Activated CD4-positive, CD25-positive, alpha-beta regulatory T cell (primary cell): ENCODE results near the gene POLD2.

Source experiments
- DNase-seq, 4 experiments: peaks; one replicate each; lab custom pipeline; 2025; lab: John Stamatoyannopoulos, UW

The POLD2 gene

DNA sequence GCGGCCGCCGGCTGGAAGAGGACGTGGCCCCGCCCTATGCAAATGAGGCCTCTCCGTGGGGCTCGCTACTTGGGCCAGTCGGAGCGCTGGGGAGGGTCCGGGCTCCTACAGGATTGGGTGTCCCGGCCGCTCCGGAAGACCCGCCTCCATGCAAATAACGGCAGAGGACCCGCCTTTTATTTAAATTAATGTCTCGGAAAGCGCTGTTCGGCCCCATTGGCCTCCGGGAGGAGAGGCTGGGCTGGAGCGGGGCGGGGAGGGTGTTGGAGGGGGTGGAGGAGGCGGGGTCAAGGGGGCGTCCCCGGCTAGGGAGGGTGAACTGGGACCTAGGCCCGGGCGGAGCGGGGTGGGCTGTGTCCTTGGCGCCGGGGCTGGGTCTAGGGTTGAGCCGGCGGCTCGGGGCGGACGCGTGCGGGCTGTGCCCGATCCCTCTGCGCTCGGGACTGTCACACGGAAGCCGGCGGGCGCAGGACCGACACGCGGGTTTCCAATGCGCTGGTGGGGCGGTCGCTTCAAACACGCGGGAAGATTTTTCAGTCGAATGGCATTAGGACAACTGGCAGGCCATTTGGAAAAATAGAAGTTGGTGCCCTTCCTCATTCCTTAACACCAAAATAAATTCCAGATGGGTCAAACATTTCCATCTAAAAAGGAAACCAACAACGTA, 40.7 kb downstream of the POLD2 start:
- DNase-seq: peak; percentile 93 to 98 (median 96)

DNA sequence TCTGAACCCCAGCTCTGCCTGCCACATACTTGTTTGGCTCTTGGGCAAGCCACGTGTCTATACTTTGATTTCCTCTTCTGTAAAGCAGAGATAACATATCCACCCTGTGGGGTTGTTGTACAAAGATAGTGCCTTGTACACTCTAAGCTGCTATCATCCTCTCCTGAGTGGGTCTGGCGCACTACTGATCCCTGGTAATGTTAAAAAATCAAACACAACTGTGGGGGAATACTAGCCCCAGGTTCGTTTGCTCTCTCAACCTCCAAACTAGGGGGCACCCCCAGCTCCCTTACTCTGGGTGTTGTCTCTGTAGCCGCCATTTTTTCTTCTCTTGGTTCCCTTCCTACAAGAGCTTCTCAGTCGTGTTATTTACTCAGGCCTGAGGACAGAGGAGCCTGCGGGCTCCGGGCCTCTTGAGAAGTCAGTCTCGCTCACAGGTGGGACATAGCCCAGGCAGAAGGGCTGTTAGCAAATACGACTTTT, 42.0 kb downstream of the POLD2 start:
- DNase-seq: no peak

GRCh38 chr7:44080686-44081265, 42.6 kb downstream of the POLD2 start:
- DNase-seq: no peak

DNA sequence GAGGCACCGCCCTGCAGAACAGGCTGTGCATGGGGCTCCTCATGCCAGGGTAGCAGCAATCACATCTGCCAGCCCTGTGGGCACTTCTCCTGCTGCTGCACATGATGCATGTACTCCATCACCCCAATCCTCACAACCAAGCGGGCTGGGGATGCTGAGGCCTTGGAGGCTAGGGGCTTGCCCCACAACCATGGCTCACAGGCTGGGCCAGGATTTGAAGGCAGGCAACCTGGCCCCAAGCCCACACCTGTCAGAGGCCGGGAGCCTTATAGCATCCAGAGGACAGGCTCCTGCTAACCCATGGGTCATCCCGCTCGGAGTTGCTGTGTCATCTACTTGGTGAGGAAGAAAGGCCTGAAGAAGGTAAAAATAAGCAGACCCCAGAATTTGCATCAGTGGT, 43.2 kb downstream of the POLD2 start:
- no peak for DNase-seq

- no peak for DNase-seq
Observed at GRCh38 chr7:44079331-44080021, 43.9 kb downstream of the POLD2 start.

- no peak for DNase-seq
Observed at GRCh38 chr7:44078521-44078920, 44.8 kb downstream of the POLD2 start.

DNA sequence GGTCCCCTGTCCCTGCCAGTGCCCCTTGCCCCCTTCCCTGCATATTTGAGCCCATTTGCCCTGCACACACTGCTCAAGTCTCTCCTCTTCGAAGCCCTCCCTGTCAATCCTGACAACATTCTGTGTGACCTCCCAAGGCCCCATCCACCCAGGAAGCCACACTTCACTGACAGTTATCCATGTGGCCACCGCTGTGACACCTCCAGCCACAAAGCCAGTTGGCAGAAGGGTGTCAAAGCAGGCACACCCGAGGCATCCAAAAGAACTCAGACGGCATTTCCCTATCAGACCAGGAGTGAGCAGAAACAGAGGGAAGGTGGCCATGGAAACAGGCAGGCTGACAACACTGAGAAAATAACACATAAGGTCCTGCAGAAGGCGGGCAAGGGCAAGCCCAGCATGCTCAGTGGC, 45.7 kb downstream of the POLD2 start:
- no peak for DNase-seq

DNA sequence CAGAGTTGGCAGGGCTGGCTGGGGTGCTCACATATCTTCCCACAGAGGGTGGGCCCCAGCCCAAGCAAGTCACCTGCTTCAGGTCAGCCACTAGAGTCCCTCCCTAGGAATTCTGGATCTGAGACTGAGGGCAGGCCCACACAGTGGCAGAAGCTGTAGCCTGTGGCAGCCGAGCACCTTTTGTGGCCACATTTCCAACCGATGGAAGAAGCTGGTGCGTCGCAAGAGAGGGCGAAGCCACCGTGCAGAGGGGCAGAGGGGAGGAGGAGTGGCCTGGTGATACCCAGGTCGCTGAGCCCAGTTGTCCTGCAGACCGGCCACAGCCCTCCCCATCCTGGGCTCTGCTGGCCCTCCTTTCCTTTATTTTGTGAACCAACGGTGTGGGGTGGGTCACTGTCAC, 46.3 kb downstream of the POLD2 start:
- DNase-seq: no peak

DNA sequence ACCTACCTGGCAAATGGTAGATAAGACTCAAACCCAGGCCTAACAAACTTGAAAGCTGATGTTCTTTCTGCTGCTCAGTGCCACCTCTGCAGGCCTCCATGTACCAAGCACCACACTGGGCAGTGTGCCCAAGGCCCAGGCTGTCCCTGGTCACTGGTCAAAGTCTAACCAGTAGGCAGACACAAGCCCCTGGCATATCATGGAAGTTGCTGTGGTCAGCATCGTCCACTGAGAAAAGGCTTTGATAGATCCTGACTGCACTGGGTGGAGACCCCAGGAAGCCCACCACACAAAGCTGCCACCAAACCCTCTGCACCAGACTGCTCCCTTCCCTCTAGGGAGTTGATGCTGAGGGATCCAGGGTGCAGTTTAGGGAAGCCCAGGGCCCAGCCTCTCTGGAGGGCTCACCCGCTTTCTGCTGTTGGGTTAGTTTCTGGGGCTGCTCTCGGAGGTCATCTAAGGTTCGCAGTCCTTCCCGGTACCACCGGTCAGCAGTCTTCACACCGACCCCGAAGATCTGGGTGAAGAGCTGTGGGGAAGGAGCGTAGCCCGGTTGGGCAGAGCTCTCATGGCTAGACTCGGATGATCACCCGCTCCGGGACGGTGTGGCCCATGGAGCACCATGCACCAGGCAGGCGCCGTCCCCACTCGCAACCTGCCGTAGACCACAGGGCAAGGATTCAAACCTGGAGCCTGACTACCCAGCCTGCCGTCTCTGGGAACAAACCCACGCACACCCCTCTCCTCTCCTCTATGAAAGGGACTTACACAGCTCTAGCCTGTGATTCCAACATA, 47.0 kb downstream of the POLD2 start:
- DNase-seq: no peak

- no peak for DNase-seq
Observed at GRCh38 chr7:44075296-44076075, 47.9 kb downstream of the POLD2 start.

DNA sequence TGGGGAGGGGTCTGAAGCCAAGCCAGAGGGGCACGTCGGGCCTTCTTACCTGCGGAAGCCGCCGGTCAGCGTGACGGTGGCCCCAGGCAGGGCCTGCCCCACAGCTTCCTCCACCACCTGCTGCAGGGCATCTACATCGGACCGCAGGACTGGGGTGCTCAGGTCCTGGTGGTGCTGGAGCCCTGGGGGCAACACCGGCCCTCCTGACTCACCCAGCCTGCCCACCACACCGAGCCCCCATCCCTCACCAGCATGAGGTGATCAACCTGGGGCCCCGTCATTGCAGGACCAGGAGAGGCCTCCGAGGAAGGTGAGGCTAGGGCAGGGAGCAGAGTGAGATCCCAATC, 49.0 kb downstream of the POLD2 start:
- DNase-seq: no peak

DNA sequence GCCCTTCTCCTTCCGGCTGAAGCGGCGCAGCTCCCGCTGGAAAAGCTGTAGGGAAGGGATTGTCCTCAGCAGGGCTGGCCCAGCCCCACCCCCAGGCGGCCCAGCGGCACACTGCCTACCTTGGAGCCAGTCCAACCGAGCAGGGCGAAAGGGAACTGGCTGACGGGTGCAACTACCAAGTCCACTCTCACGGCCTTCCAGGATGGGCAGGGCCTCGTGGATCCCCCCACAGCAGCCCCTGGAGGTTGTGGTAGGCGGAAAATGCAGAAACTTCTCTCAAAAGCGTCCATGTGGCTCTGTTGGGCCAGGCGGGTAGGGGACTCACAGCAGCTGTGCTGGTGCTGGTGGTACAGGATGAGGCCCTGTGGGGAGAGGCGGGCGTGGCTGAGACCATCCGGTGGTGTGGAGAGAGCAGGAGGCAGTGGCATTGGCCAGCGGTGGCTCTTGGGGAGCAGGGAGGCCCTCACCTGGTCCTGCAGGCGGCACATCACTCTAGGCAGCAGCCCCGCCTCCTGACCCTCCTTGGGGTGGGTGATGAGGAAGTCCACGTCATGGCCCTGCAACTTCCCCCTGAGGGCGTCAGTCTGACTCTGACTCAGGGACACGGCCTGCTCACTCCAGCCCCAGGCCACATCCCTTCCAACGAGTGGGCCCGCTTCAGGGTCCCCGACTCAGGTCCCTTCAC, 49.5 kb downstream of the POLD2 start:
- peak in 1 of 4 experiments; percentile 31 for DNase-seq

- no peak for DNase-seq
Observed at GRCh38 chr7:44072364-44073231, 50.8 kb downstream of the POLD2 start.

DNA sequence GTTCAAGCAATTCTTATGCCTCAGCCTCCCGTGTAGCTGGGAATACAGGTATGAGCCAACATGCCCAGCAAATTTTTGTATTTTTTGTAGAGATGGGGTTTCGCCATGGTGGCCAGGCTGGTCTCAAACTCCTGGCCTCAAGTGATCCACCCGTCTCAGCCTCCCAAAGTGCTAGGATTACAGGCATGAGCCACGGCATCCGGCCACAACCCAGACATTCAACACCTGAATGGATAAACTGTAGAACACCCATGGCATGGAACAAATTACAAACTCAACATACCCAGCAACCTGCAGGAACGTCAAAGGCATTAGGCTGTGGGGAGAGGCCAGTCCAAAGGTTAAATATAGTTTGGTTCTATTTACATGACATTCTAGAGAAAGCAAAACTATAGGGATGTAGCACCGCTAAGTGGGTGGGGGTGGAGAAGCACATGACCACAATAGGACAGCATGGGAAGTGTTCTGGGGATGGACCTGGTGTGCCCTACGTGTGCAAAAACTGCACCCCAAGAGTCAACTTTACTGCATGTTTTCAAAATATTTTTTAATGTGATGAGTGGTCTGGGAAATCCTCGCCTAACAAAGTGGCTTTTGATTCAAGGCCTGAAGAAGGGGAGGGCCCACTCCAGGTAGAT, 51.5 kb downstream of the POLD2 start:
- no peak for DNase-seq

DNA sequence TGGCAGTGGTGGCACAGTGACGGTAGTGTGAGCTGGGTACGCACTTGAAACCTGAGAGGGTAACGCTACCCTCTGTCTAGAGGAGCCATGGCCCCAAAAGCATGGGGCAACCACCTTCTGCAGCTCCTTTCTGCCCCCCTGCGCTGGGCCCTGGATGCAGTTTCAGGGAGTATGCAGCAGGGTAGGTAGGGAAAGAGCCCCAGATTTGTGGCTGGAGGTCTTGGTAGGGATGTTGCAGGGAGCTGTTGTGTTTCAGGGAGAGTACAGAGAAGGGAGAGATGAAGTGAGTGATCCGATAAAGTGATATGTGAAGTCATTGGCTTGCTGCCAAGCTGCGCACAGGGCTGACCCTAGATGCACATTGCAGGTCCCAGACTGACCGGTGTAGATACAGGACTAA, 55.3 kb downstream of the POLD2 start:
- no peak for DNase-seq

DNA sequence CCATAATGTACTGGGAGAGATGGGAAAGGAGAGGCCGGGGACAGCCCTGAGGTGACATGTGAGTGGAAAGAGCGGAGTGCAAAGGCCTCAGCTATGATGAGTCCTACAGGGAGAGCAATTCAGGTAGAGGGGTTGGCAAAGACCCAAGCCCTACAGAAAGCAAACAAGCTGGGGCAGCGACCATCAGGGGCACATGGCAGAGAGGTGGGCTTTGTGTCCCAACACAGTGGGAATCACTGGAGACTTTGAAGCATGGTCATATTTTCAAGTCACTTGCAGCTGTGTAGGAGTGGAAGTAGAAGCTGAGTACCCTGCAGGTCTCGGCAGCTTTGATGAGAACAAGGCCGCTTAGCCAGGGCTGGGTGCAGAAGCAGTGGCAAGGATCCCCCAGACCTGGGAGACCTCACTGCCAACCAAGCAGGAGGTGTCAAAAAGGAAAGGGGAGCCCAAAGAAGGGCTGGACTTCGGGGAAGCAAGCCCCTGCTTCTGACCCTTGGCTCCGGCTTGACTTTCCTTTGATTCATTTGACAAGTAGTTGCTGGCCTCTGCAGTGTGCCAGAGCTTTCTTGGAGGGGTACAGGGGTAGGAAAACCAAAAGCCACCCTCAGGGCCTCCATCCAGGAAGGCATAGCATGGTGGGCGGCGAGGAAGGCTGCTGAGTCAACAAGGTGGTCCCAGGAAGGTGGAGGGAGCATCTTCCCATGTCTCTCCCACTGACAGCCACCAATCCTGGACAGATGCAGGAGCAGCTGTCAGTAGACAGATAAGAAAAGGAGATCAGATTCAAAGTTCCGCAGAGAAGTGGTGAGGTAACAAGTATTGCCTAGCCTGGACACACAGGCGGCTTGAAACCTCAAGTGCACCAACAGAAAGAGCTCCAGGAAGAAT, 56.0 kb downstream of the POLD2 start:
- no peak for DNase-seq

- no peak for DNase-seq
Observed at GRCh38 chr7:44066494-44067063, 56.8 kb downstream of the POLD2 start.

GRCh38 chr7:44066111-44066460, 57.3 kb downstream of the POLD2 start:
- DNase-seq: no peak
